OCI-LY7 (cell line): ENCODE results near the gene GPT2. TPM values are rescaled to one million over a fixed set of nuclear protein-coding genes. Genes with fewer than 3 reads are reported as not detected.

Experiments used
- BruUV-seq: library from RNA; stranded (reverse); fragments of 400-500 nt; replicated peaks from 2 replicates; lab custom pipeline; 2021; lab: Mats Ljungman, UMichigan
- CTCF ChIA-PET: fragments of 300-600 bp; sonication (Branson Sonifier 250); formaldehyde crosslinking; loops from one replicate; lab custom pipeline; 2022; ENCODE audit warnings: antibody characterized with exemption; ENCODE audit not compliant: unreplicated experiment; lab: Charles Lee
- POLR2A ChIA-PET: fragments of 300-600 bp; sonication (Branson Sonifier 250); formaldehyde crosslinking; loops from one replicate; lab custom pipeline; 2022; ENCODE audit warnings: antibody characterized with exemption; lab: Charles Lee
- DNase-seq: peaks from one replicate; pipeline ENCODE4 v3.0.0-alpha.2; 2015; ENCODE audit warnings: low spot score
- H2AFZ ChIP-seq: fragments of 200-600 bp; sonication (generic), shearing (Covaris generic); 2 replicates; pipeline ENCODE4 v1.6.1; 2014; ENCODE audit warnings: mild to moderate bottlenecking, antibody characterized with exemption, low read length, moderate library complexity
- H3K27ac ChIP-seq: fragments of 200-600 bp; sonication (generic); 2 replicates; pipeline ENCODE4 v1.5.1; 2014; ENCODE audit warnings: mixed run types, low read depth, mild to moderate bottlenecking, moderate library complexity, low read length, inconsistent platforms; ENCODE audit not compliant: poor library complexity, severe bottlenecking
- H3K36me3 ChIP-seq: fragments of 200-600 bp; sonication (generic); 2 replicates; pipeline ENCODE4 v1.6.1; 2014; ENCODE audit warnings: mild to moderate bottlenecking, antibody characterized with exemption, low read length, moderate library complexity, mixed read lengths; ENCODE audit not compliant: insufficient read depth
- H3K4me1 ChIP-seq: fragments of 200-600 bp; sonication (generic); 2 replicates; pipeline ENCODE4 v1.5.1; 2014; ENCODE audit warnings: mild to moderate bottlenecking, low read length; ENCODE audit not compliant: insufficient read depth, poor library complexity, severe bottlenecking
- H3K4me2 ChIP-seq: fragments of 200-600 bp; sonication (generic); 2 replicates; pipeline ENCODE4 v1.6.1; 2014; ENCODE audit warnings: mild to moderate bottlenecking, low read length
- H3K4me3 ChIP-seq: fragments of 200-600 bp; sonication (generic); 2 replicates; pipeline ENCODE4 v1.5.1; 2014; ENCODE audit warnings: mild to moderate bottlenecking, low read depth, low read length; ENCODE audit not compliant: poor library complexity, severe bottlenecking
- H3K79me2 ChIP-seq: fragments of 200-600 bp; sonication (generic); 2 replicates; pipeline ENCODE4 v1.6.1; 2016; ENCODE audit warnings: low read depth, mild to moderate bottlenecking, low read length, moderate library complexity, mixed read lengths; ENCODE audit not compliant: insufficient read depth
- H3K9me2 ChIP-seq: fragments of 200-600 bp; sonication (generic); 2 replicates; pipeline ENCODE4 v1.6.1; 2016; ENCODE audit warnings: mild to moderate bottlenecking, low read length, mixed read lengths; ENCODE audit not compliant: insufficient read depth
- H3K9me3 ChIP-seq: fragments of 200-600 bp; sonication (generic); 2 replicates; pipeline ENCODE4 v1.6.1; 2014; ENCODE audit warnings: mild to moderate bottlenecking, mixed run types, low read length, mixed read lengths
- H4K20me1 ChIP-seq: fragments of 200-600 bp; sonication (generic); 2 replicates; pipeline ENCODE4 v1.6.1; 2014; ENCODE audit warnings: mild to moderate bottlenecking, antibody characterized with exemption, low read length, moderate library complexity, mixed read lengths; ENCODE audit not compliant: insufficient read depth
- CTCF ChIP-seq: fragments of 200-600 bp; sonication (generic); conservative IDR thresholded peaks from 2 replicates; pipeline ENCODE4 v1.5.1; 2014; ENCODE audit warnings: mild to moderate bottlenecking, antibody characterized with exemption, low read length, moderate library complexity, mixed read lengths
- EZH2phosphoT487 ChIP-seq: fragments of 200-600 bp; sonication (generic); IDR thresholded peaks from 2 replicates; pipeline ENCODE4 v1.6.1; 2018; ENCODE audit warnings: low read depth, borderline replicate concordance, mild to moderate bottlenecking, mixed run types, antibody characterized with exemption, low read length, moderate library complexity, mixed read lengths
- intact Hi-C: fragments of 100-400 bp; cut with micrococcal nuclease; formaldehyde crosslinking; loops from one replicate; pipeline ENCODE4 v1.10.0; 2022; ENCODE audit not compliant: unreplicated experiment
- total RNA-seq, 2 experiments: library from RNA; depleted of rRNA in 1 of 2; stranded (reverse); fragments of >200 nt in 1 of 2; shearing (Covaris generic) in 1 of 2; gene quantifications; 2 replicates each; pipeline ENCODE4 v1.2.3, GENCODE V29; 2014 to 2022

Gene GPT2
- total RNA-seq, 2 experiments from 2014 or later: 42.5 to 105 TPM

DNA sequence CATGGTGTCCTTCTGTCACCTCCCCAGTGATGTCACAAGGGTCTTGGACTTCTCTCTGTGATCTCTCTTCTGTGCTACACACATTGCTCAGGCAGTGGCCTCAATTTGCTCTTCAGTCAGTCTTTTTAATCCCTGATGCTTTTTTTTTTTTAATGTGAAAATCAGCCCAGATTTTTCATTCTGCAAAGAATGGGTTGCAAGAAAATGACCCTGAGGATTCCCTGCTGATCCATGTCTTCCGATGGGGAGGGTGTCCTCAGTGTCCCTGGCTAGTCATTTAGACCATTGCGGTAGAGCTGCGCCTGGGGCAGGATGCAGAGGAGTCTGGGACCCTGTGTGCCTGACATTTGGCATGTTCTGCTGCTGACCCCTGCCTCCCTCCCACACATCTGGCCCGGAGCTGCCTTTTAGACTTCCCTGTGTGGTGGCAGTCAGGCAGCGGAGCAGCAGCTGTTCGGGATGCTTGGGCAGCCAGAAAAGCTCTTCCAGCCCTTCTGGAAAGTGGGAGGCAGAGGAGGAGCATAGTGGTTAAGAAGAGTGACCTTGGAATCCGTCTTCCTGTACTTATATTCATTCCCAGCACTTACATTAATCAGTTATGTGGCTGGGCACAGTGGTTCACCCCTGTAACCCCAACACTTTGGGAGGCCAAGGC lies 12.3 kb downstream of the GPT2 start:
- intact Hi-C loops: no loop called here
- Histone ChIP-seq H3K9me2 (no peaks in the 10 kb centered on the region), H3K4me3 (no peak overlapping the region), H3K9me3 (no peaks in the 10 kb centered on the region), H3K27ac (no peak overlapping the region), H2AFZ (no peak overlapping the region), H4K20me1 (no peaks in the 10 kb centered on the region), H3K4me2 (no peak overlapping the region), H3K79me2 (0 out of 2 replicates have a peak, but pooled peaks cover 4% of the 10 kb centered on the region), H3K4me1 (no peaks in the 10 kb centered on the region), H3K36me3 (peaks cover 59% of the 10 kb centered on the region)
- ChIA-PET POLR2A (interaction anchor here (1.8 kb wide), 1 partner anchor 11 kb away, joined by 7 read pairs; the partner anchor contains the start of gene GPT2), CTCF (no interaction called here)
- no peak for DNase-seq
- no TSS peak for BruUV-seq
- no peak for TF ChIP-seq CTCF
- no peak for TF ChIP-seq EZH2phosphoT487

GRCh38 chr16:46897471-46897870 lies 13.3 kb downstream of the GPT2 start:
- TF ChIP-seq EZH2phosphoT487 (no peak), CTCF (no peak)
- no peak overlapping the region for H2AFZ ChIP-seq
- no peaks in the 10 kb centered on the region for H3K79me2 ChIP-seq
- no peaks in the 10 kb centered on the region for H3K4me1 ChIP-seq
- H3K4me3 ChIP-seq: no peak overlapping the region
- H3K9me3 ChIP-seq: no peaks in the 10 kb centered on the region
- no peaks in the 10 kb centered on the region for H3K9me2 ChIP-seq
- no peak overlapping the region for H3K27ac ChIP-seq
- H3K36me3 ChIP-seq: peaks cover 60% of the 10 kb centered on the region
- intact Hi-C loops: no loop called here
- DNase-seq: no peak
- no TSS peak for BruUV-seq
- H3K4me2 ChIP-seq: no peak overlapping the region
- ChIA-PET POLR2A (interaction anchor here (0.6 kb wide), 1 partner anchor 1426 kb away, joined by 3 read pairs; no protein-coding TSS in a partner anchor), CTCF (no interaction called here)
- H4K20me1 ChIP-seq: no peaks in the 10 kb centered on the region

GRCh38 chr16:46898006-46898405 lies 13.8 kb downstream of the GPT2 start:
- Histone ChIP-seq H3K4me2 (no peak overlapping the region), H3K9me2 (no peaks in the 10 kb centered on the region), H3K9me3 (no peaks in the 10 kb centered on the region), H4K20me1 (no peaks in the 10 kb centered on the region), H3K79me2 (no peaks in the 10 kb centered on the region), H3K27ac (no peak overlapping the region), H3K36me3 (peaks cover 56% of the 10 kb centered on the region), H3K4me1 (no peaks in the 10 kb centered on the region), H3K4me3 (no peak overlapping the region), H2AFZ (no peak overlapping the region)
- intact Hi-C loops: no loop called here
- CTCF ChIA-PET: no interaction called here
- no peak for DNase-seq
- POLR2A ChIA-PET: interaction anchor here (0.6 to 0.7 kb wide), 2 partner anchors 55 to 1425 kb away, joined by 3 read pairs; no protein-coding TSS in a partner anchor
- no TSS peak for BruUV-seq
- TF ChIP-seq CTCF: no peak
- TF ChIP-seq EZH2phosphoT487: no peak
